Breast epithelium (tissue), 3 donors: ENCODE results near the gene ISCA2.

Experiments used
- CTCF ChIP-seq, 3 donors: fragments of 450-650 bp; IDR thresholded peaks; one replicate each; pipeline ENCODE4 v1.5.1; 2016 to 2017; ENCODE audit warnings: antibody characterized with exemption in 3 of 3, mild to moderate bottlenecking in 3 of 3, moderate library complexity in 3 of 3
- POLR2A ChIP-seq: fragments of 450-650 bp; IDR thresholded peaks from one replicate; pipeline ENCODE4 v1.6.1; 2016; ENCODE audit warnings: antibody characterized with exemption, mild to moderate bottlenecking, moderate library complexity

DNA sequence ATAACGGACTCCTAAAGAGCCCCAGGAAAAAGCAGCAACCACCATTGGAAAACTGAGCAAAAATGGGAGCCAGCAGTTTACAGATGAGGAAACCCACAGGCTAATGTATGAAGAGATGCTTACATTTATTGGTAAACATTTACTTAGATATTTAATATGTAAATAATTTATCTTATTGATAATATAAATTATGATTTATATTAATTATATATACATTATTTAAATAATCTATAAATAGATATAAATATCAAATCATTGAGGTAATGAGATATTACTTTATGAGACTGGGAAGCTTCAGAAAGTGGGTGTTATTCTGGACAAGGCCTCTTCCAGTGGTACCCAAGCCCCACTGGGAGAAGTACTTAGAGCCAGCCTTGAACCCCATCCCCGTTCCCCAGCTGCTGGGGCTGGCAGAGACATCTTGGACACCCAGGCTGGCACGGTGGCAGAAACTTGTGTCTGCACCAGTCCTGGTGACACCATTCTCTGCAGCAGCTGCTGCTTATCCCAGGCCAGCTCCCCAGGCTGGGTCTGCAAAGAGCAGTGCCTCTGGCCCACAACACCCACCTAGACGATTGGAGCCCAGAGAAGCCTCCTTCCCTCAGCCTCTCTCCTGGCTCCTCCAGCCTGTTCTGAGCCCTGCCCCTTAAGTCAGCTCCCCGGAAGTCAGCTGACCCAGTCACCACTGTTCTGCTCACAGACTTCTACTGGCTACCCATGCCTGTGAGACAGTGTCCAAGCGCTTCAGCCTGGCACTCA, 25.9 kb downstream of the ISCA2 start:
- TF ChIP-seq CTCF (IDR thresholded peaks at IDR 0.05), result no peak
- no peak for TF ChIP-seq POLR2A
